HFF-Myc (cell line): ENCODE measurements around the gene MXD3.

ENCODE experiments used
- DNase-seq: peaks from one replicate; pipeline ENCODE4 v3.0.0-alpha.2; 2011; ENCODE audit warnings: low read depth; ENCODE audit errors: extremely low read depth
- H3K4me3 ChIP-seq: replicated peaks from 2 replicates; pipeline ENCODE4 v1.5.1; 2011; ENCODE audit warnings: low read depth, mild to moderate bottlenecking, control low read depth, low read length
- TF ChIP-seq, protein P1 (sequence below): IDR thresholded peaks from 2 replicates; pipeline ENCODE4 v1.5.1; 2012; ENCODE audit warnings: mild to moderate bottlenecking, low read depth, low read length, control low read depth; ENCODE audit errors: missing control alignments

Gene MXD3

DNA sequence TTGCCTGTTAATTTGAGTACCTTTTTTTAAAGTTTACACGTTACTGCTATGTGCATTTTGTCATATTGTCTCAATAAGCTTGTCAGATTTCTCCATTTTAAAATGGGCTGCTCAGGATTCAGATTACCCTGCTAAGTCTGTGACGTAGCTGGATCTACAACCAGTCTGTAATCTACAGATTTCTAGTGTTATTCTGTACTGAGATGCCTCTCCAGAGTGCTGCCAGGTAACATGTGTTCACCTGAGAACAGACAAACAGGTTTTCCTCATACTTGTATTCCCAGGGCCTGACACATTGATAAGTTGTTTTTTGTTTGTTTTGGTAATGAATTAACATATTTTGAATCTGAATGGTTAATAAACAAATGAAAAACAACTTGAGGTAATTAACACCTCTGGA, 23.5 kb downstream of the MXD3 start:
- H3K4me3 ChIP-seq, result no peak overlapping the region
- TF ChIP-seq, protein P1, sequence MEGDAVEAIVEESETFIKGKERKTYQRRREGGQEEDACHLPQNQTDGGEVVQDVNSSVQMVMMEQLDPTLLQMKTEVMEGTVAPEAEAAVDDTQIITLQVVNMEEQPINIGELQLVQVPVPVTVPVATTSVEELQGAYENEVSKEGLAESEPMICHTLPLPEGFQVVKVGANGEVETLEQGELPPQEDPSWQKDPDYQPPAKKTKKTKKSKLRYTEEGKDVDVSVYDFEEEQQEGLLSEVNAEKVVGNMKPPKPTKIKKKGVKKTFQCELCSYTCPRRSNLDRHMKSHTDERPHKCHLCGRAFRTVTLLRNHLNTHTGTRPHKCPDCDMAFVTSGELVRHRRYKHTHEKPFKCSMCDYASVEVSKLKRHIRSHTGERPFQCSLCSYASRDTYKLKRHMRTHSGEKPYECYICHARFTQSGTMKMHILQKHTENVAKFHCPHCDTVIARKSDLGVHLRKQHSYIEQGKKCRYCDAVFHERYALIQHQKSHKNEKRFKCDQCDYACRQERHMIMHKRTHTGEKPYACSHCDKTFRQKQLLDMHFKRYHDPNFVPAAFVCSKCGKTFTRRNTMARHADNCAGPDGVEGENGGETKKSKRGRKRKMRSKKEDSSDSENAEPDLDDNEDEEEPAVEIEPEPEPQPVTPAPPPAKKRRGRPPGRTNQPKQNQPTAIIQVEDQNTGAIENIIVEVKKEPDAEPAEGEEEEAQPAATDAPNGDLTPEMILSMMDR, result no peak
- DNase-seq, result no peak

DNA sequence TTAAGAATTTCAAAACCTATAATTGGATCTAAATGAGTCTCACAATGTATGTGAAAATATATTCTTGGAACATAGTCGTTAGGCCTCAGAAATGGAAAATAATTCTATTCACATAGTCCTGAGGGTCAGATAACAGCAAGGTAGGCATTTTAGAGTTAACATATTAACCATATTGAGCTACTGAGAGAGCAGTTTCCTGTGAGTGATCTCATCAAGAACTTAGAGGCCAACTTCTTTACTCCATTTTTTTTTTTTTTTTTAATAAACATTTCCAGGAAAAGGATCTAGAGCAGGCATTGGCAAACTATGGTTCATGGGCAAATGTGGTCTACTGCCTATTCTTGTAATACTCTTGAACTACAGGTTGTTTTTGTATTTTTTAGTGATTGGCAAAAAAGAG, 34.8 kb downstream of the MXD3 start:
- H3K4me3 ChIP-seq, result no peak overlapping the region
- DNase-seq, result no peak
- TF ChIP-seq, protein P1, result no peak

DNA sequence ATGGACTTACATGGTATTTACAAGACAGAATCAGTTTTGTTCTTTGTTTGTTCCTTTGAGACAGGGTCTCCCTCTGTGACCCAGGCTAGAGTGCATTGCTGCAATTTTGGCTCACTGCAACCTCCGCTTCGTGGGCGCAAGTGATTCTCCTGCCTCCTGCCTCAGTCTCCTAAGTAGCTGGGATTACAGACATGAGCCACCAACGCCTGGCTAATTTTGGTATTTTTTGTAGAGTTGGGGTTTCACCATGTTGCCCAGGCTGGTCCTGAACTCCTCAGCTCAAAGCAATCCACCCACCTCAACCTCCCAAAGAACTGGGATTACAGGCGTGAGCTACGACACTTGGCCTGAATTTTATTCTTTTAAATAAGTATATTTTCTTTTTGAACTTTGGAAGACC, 35.8 kb downstream of the MXD3 start:
- no peak overlapping the region for H3K4me3 ChIP-seq
- TF ChIP-seq, protein P1, result no peak
- DNase-seq, result no peak

DNA sequence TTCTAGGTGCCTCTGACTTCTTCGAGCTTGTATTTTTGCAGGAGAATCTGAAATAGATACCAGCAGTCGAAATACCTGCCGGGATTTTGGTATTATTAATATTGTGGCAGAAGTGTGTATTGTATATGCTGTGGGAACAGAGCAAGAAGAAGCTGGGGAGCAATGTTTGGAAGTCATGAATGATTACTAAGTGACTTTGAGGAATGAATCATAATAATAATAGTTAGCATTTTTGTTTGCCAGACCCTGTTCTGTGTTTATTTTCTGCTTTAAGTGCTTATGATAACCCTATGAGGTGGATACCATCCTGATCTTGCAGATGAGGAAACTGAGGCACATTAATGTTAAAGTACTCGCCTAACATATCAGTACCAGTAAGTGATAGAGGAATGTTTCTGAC, 40.6 kb downstream of the MXD3 start:
- H3K4me3 ChIP-seq, result no peak overlapping the region
- DNase-seq, result no peak
- TF ChIP-seq, protein P1, result no peak

DNA sequence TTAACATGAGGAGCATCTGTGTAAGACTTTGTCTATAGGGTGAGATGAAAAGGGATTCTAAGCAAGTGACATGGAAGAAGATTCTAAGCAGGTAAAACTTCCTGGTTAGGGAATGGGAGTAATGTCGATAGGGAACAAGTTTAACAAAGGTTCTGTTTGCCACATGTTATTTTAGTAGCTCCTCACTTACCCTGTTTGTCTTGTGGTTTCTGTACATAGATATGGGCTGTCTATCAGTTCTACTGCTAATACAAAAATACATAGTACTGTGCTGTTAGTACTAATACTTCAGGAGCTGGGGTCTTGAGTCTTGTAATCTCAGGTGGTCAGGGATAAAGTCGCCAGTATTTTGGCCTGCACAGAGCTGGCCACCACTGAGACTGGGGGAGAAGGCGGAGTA, 41.0 kb downstream of the MXD3 start:
- H3K4me3 ChIP-seq, result no peak overlapping the region
- TF ChIP-seq, protein P1, result no peak
- DNase-seq, result no peak

DNA sequence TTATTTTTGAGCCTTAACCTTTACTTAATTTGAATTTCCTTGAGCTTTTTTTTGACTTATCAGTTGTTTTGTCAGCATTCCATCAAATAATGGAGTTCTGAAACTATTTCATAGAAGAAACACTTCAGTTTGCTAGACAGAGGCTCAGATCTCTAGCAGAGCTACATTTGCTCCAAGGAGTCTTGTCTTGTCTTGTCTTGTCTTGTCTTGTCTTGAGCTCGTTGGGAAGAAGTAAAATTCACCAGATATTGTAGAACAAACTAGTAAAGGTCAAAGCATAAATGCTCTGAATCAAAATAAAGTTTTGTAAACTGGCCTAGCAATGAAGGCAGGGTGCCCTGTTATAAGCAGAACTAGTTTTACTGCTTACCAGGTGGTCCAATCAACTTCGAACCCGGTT, 41.7 kb downstream of the MXD3 start:
- DNase-seq, result no peak
- TF ChIP-seq, protein P1, result no peak
- H3K4me3 ChIP-seq, result no peak overlapping the region

DNA sequence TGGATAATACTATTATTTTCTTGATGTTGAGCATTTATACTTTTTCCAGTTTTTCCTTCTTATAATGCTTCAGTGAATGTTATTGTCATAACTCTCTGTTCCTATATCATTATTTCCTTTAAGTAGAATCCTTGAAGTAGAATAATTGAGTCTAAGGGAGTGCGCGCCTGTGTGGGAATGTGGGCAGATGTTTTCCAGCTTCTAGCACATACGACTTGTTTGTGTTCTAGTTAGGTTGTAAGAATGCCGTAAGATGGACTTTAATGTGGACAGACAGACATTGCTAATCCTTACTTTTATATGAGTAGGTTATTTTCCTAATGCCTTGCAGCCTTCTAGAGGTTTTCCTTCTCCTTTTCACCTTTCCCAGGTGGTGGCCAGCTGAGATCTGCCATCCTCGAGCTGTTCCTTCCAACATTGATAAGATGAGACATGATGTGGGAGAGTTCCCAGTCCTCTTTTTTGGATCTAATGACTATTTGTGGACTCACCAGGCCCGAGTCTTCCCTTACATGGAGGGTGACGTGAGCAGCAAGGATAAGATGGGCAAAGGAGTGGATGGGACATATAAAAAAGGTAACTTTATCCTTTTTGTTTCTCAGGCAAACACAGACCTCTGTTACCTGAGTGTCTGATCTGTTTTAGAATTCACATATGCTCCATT, 42.3 kb downstream of the MXD3 start:
- no peak for DNase-seq
- TF ChIP-seq, protein P1, result no peak
- no peak overlapping the region for H3K4me3 ChIP-seq
